ENCODE data around the gene RAB3IP.

DNA sequence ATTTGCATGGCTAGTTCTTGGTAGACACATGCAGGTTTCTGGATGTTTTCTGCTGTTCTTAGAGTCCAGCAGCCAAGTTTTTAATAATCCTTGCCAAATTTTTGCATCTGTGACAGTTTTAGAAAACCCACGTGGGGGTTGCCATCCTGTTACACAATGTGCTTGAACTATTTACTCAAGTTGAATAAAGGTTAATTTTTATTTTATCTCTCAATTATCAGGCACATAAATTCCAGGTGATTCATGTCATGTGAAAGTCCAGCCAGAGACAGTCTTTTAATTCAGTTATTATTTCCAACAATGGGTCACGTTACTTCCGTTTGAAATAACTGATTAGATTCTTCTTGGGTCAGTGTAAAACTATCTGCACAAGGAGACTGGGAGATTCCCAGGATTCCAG lies 102.1 kb downstream of the RAB3IP start:
- TF ChIP-seq EZH2 (optimal IDR thresholded peaks at IDR 0.05; ENCODE audit: low read depth, low read length), result no peak
- TF ChIP-seq, protein P1, sequence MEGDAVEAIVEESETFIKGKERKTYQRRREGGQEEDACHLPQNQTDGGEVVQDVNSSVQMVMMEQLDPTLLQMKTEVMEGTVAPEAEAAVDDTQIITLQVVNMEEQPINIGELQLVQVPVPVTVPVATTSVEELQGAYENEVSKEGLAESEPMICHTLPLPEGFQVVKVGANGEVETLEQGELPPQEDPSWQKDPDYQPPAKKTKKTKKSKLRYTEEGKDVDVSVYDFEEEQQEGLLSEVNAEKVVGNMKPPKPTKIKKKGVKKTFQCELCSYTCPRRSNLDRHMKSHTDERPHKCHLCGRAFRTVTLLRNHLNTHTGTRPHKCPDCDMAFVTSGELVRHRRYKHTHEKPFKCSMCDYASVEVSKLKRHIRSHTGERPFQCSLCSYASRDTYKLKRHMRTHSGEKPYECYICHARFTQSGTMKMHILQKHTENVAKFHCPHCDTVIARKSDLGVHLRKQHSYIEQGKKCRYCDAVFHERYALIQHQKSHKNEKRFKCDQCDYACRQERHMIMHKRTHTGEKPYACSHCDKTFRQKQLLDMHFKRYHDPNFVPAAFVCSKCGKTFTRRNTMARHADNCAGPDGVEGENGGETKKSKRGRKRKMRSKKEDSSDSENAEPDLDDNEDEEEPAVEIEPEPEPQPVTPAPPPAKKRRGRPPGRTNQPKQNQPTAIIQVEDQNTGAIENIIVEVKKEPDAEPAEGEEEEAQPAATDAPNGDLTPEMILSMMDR (IDR thresholded peaks at IDR 0.05; ENCODE audit: low read length), result no peak
- TF ChIP-seq EZH2phosphoT487 (IDR thresholded peaks at IDR 0.05; ENCODE audit: low read length), result no peak

Measured in MM.1S (cell line).